T-cell (primary cell): ENCODE measurements around the gene BMF. TPM values are rescaled to one million over a fixed set of nuclear protein-coding genes. Genes with fewer than 3 reads are reported as not detected.
A peak's percentile ranks its signal among the peaks of the same experiment; 100 is the strongest.

Source experiments
- ATAC-seq, 4 experiments: fragments of 200-7000 bp in 3 of 4; fragments of 150-1000 bp in 1 of 4; cut with Tn5 transposase; replicated peaks in 1 of 4; 1 replicate in 3 of 4; 2 replicates in 1 of 4; pipeline ENCODE4 v1.10.0; 2021; ENCODE audit warnings: moderate library complexity in 3 of 4, mild to moderate bottlenecking in 2 of 4, moderate number of reproducible peaks in 1 of 4
- CTCF ChIA-PET, 2 donors: fragments of 300-600 bp; sonication (Branson Sonifier 250); formaldehyde crosslinking; loops; one replicate each; lab custom pipeline; 2022; ENCODE audit warnings: antibody characterized with exemption in 2 of 2; lab: Charles Lee
- POLR2A ChIA-PET, 2 donors: fragments of 300-600 bp; sonication (Branson Sonifier 250); formaldehyde crosslinking; loops; one replicate each; lab custom pipeline; 2022; ENCODE audit warnings: antibody characterized with exemption in 2 of 2; lab: Charles Lee
- DNase-seq, 35 experiments: peaks; one replicate each; pipeline versions ENCODE4 v3.0.0 to v3.0.0-alpha.2; 2013 to 2023
- H3K27ac ChIP-seq: one replicate; pipeline ENCODE4 v1.5.1; 2013; ENCODE audit warnings: low read length
- H3K27me3 ChIP-seq, 2 experiments: replicated peaks in 1 of 2; 1 replicate in 1 of 2; 2 replicates in 1 of 2; pipeline versions ENCODE4 v1.6.1 to v1.7.0; 2013; ENCODE audit warnings: low read length in 1 of 2, mixed read lengths in 1 of 2; ENCODE audit not compliant: control insufficient read depth in 2 of 2, insufficient read depth in 2 of 2; ENCODE audit errors: extremely low read depth in 1 of 2
- H3K36me3 ChIP-seq, 2 donors: 1 replicate in 1 of 2; 2 replicates in 1 of 2; pipeline versions ENCODE4 v1.6.1 to v1.7.0; 2013; ENCODE audit warnings: low read length in 1 of 2; ENCODE audit not compliant: control insufficient read depth in 2 of 2, insufficient read depth in 1 of 2; ENCODE audit errors: extremely low read depth in 1 of 2
- H3K4me1 ChIP-seq, 2 experiments: 1 replicate in 1 of 2; 2 replicates in 1 of 2; pipeline versions ENCODE4 v1.6.1 to v1.7.0; 2013; ENCODE audit warnings: low read length in 2 of 2, mixed read lengths in 1 of 2; ENCODE audit not compliant: insufficient read depth in 2 of 2, control insufficient read depth in 1 of 2; ENCODE audit errors: extremely low read depth in 1 of 2
- H3K4me3 ChIP-seq, 2 donors: 1 replicate in 1 of 2; 2 replicates in 1 of 2; pipeline versions ENCODE4 v1.5.1 to v1.7.0; 2013; ENCODE audit warnings: mild to moderate bottlenecking in 2 of 2, low read length in 1 of 2, moderate library complexity in 1 of 2; ENCODE audit not compliant: control insufficient read depth in 1 of 2; ENCODE audit errors: extremely low read depth in 1 of 2
- H3K9me3 ChIP-seq: 2 replicates; pipeline ENCODE4 v1.7.0; 2013
- H3K27ac Mint-ChIP-seq, 2 donors: one replicate each; pipeline ENCODE4 v1.8.0; 2020 to 2021; ENCODE audit warnings: mild to moderate bottlenecking in 2 of 2, mixed read lengths in 2 of 2
- H3K27me3 Mint-ChIP-seq, 2 donors: one replicate each; pipeline ENCODE4 v1.8.0; 2021 to 2022; ENCODE audit warnings: mixed read lengths in 2 of 2
- H3K36me3 Mint-ChIP-seq: one replicate; pipeline ENCODE4 v1.8.0; 2021; ENCODE audit warnings: mixed read lengths
- H3K4me1 Mint-ChIP-seq, 3 donors: one replicate each; pipeline ENCODE4 v1.8.0; 2020 to 2022; ENCODE audit warnings: mixed read lengths in 3 of 3, mild to moderate bottlenecking in 1 of 3
- H3K4me3 Mint-ChIP-seq, 3 donors: one replicate each; pipeline ENCODE4 v1.8.0; 2020 to 2022; ENCODE audit warnings: mild to moderate bottlenecking in 3 of 3, mixed read lengths in 3 of 3, moderate library complexity in 3 of 3
- H3K9me3 Mint-ChIP-seq, 3 donors: one replicate each; pipeline ENCODE4 v1.8.0; 2020 to 2022; ENCODE audit warnings: mixed read lengths in 3 of 3
- WGBS: methylation state at CpG from one replicate; pipeline ENCODE4 v1.1.5; 2013; ENCODE audit warnings: missing lambda C conversion rate; ENCODE audit not compliant: insufficient coverage; 5-methylcytosine and 5-hydroxymethylcytosine counted together
- total RNA-seq, 35 experiments: library from RNA in 6 of 35; stranded (reverse) in 6 of 35; fragments of 120-200 nt in 1 of 35; gene quantifications; one replicate each; pipeline versions ENCODE4 v1.2.1 to v1.2.4 and lab custom pipeline; 2013 to 2026

BMF gene
- total RNA-seq, 5 donors from 2014 or later (not counting 1 experiment from before 2014, with no cell fraction given), result 6.6 to 46.7 (median 42.4) TPM

GRCh38 chr15:40087068-40087810 is 21.4 kb downstream of the BMF start:
- DNase-seq, result no peak
- POLR2A ChIA-PET, result interaction anchor here in 1 of 2 donors (0.6 kb wide), 2 partner anchors 218 to 1496 kb away, joined by 3 to 6 read pairs; no protein-coding TSS in a partner anchor
- Histone ChIP-seq H3K4me1 (peaks cover 11 to 19% of the 10 kb centered on the region in 2 experiments), H3K27ac (no peak overlapping the region), H3K27me3 (peaks cover 0 to 37% of the 10 kb centered on the region in 2 experiments), H3K4me3 (no peak overlapping the region), H3K9me3 (no peaks in the 10 kb centered on the region), H3K36me3 (peaks cover 0 to 3% of the 10 kb centered on the region in 2 donors)
- Mint-ChIP-seq H3K4me3 (no peak overlapping the region), H3K27me3 (peaks cover 9 to 38% of the 10 kb centered on the region in 2 donors), H3K27ac (no peak overlapping the region), H3K9me3 (no peaks in the 10 kb centered on the region), H3K4me1 (peaks cover 5 to 14% (median 9%) of the 10 kb centered on the region in 3 donors), H3K36me3 (no peaks in the 10 kb centered on the region)
- WGBS, result 68% methylated on average over 3 of the region's 14 CpGs
- no peak for ATAC-seq
- CTCF ChIA-PET, result no interaction called here

GRCh38 chr15:40085266-40085665 is 23.4 kb downstream of the BMF start:
- ATAC-seq (no peak), DNase-seq (no peak)
- H3K9me3 Mint-ChIP-seq, result no peaks in the 10 kb centered on the region
- H3K27ac ChIP-seq, result no peak overlapping the region
- no peak overlapping the region for H3K27ac Mint-ChIP-seq
- no peaks in the 10 kb centered on the region for H3K36me3 Mint-ChIP-seq
- H3K36me3 ChIP-seq, result no peaks in the 10 kb centered on the region
- POLR2A ChIA-PET, result no interaction called here
- peaks cover 18 to 32% of the 10 kb centered on the region in 2 experiments for H3K4me1 ChIP-seq
- peaks cover 14 to 51% of the 10 kb centered on the region in 2 donors for H3K27me3 Mint-ChIP-seq
- H3K4me3 Mint-ChIP-seq, result no peak overlapping the region
- peaks cover 22 to 29% (median 26%) of the 10 kb centered on the region in 3 donors for H3K4me1 Mint-ChIP-seq
- 45% methylated on average over 7 of the region's 10 CpGs for WGBS
- CTCF ChIA-PET, result no interaction called here
- no peak overlapping the region for H3K4me3 ChIP-seq
- H3K27me3 ChIP-seq, result peaks cover 0 to 44% of the 10 kb centered on the region in 2 experiments
- no peaks in the 10 kb centered on the region for H3K9me3 ChIP-seq

GRCh38 chr15:40084650-40085049 is 24.0 kb downstream of the BMF start:
- H3K27me3 ChIP-seq, result peaks cover 0 to 44% of the 10 kb centered on the region in 2 experiments
- ChIA-PET CTCF (no interaction called here), POLR2A (interaction anchor here in 1 of 2 donors (0.5 kb wide), 1 partner anchor 17 kb away, joined by 5 read pairs; no protein-coding TSS in a partner anchor)
- H3K9me3 ChIP-seq, result no peaks in the 10 kb centered on the region
- no peak overlapping the region for H3K27ac ChIP-seq
- peaks cover 14 to 51% of the 10 kb centered on the region in 2 donors for H3K27me3 Mint-ChIP-seq
- H3K36me3 Mint-ChIP-seq, result no peaks in the 10 kb centered on the region
- no peak overlapping the region for H3K27ac Mint-ChIP-seq
- 98% methylated on average over 6 of the region's 9 CpGs for WGBS
- H3K4me3 Mint-ChIP-seq, result no peak overlapping the region
- no peak overlapping the region for H3K4me3 ChIP-seq
- no peaks in the 10 kb centered on the region for H3K9me3 Mint-ChIP-seq
- ATAC-seq (no peak), DNase-seq (no peak)
- H3K4me1 Mint-ChIP-seq, result peaks cover 22 to 29% (median 29%) of the 10 kb centered on the region in 3 donors
- H3K36me3 ChIP-seq, result no peaks in the 10 kb centered on the region
- H3K4me1 ChIP-seq, result peaks cover 18 to 32% of the 10 kb centered on the region in 2 experiments

- 67% methylated on average over 2 of the region's 12 CpGs for WGBS
- H3K36me3 Mint-ChIP-seq, result no peaks in the 10 kb centered on the region
- ChIA-PET CTCF (interaction anchor here in 1 of 2 donors (0.6 kb wide), 1 partner anchor 10 kb away, joined by 3 read pairs; no protein-coding TSS in a partner anchor), POLR2A (no interaction called here)
- ATAC-seq, result peak in 3 of 4 experiments; percentile 63 to 72 (median 63)
- peaks cover 22 to 29% (median 29%) of the 10 kb centered on the region in 3 donors for H3K4me1 Mint-ChIP-seq
- peaks cover 0 to 40% of the 10 kb centered on the region in 2 experiments for H3K27me3 ChIP-seq
- H3K4me3 Mint-ChIP-seq, result peak overlapping the region in 1 of 3 donors; percentile 74
- peaks cover 18 to 32% of the 10 kb centered on the region in 2 experiments for H3K4me1 ChIP-seq
- H3K9me3 Mint-ChIP-seq, result no peaks in the 10 kb centered on the region
- no peaks in the 10 kb centered on the region for H3K36me3 ChIP-seq
- no peak overlapping the region for H3K27ac Mint-ChIP-seq
- no peak overlapping the region for H3K27ac ChIP-seq
- peaks cover 14 to 50% of the 10 kb centered on the region in 2 donors for H3K27me3 Mint-ChIP-seq
- no peaks in the 10 kb centered on the region for H3K9me3 ChIP-seq
- peak overlapping the region in 1 of 2 donors; percentile 35 for H3K4me3 ChIP-seq
- no peak for DNase-seq
These were observed 26.3 kb downstream of the BMF start for GRCh38 chr15:40082195-40082883.

- Mint-ChIP-seq H3K36me3 (no peaks in the 10 kb centered on the region), H3K9me3 (no peaks in the 10 kb centered on the region), H3K27me3 (peaks cover 14 to 50% of the 10 kb centered on the region in 2 donors), H3K27ac (peak overlapping the region; percentile 28 to 54), H3K4me3 (peak overlapping the region; percentile 55 to 74 (median 59)), H3K4me1 (peaks cover 22 to 29% (median 29%) of the 10 kb centered on the region in 3 donors)
- Histone ChIP-seq H3K27ac (no peak overlapping the region), H3K27me3 (peaks cover 0 to 40% of the 10 kb centered on the region in 2 experiments), H3K36me3 (no peaks in the 10 kb centered on the region), H3K4me3 (peak overlapping the region in 1 of 2 donors; percentile 35), H3K9me3 (no peaks in the 10 kb centered on the region), H3K4me1 (peaks cover 18 to 32% of the 10 kb centered on the region in 2 experiments)
- ChIA-PET CTCF (interaction anchor here in 1 of 2 donors (0.6 kb wide), 1 partner anchor 9 kb away, joined by 3 read pairs; no protein-coding TSS in a partner anchor), POLR2A (no interaction called here)
- DNase-seq (no peak), ATAC-seq (peak; percentile 42 to 65 (median 54))
- WGBS, result 32% methylated on average over 10 of the region's 12 CpGs
These were observed 26.9 kb downstream of the BMF start for GRCh38 chr15:40081691-40082194.

- ATAC-seq, result no peak
These were observed 27.8 kb downstream of the BMF start for GRCh38 chr15:40080847-40081246.

More at GRCh38 chr15:40080847-40081246, 27.8 kb downstream of the BMF start:
- Histone ChIP-seq H3K4me3 (no peak overlapping the region), H3K36me3 (no peaks in the 10 kb centered on the region), H3K9me3 (no peaks in the 10 kb centered on the region), H3K27me3 (peaks cover 0 to 38% of the 10 kb centered on the region in 2 experiments), H3K27ac (no peak overlapping the region), H3K4me1 (peaks cover 18 to 32% of the 10 kb centered on the region in 2 experiments)
- Mint-ChIP-seq H3K9me3 (no peaks in the 10 kb centered on the region), H3K36me3 (no peaks in the 10 kb centered on the region), H3K4me3 (peak overlapping the region in 2 of 3 donors; percentile 32 to 74), H3K27me3 (peaks cover 14 to 47% of the 10 kb centered on the region in 2 donors), H3K4me1 (peaks cover 22 to 29% (median 29%) of the 10 kb centered on the region in 3 donors), H3K27ac (peak overlapping the region in 1 of 2 donors; percentile 30)
- ChIA-PET CTCF (no interaction called here), POLR2A (no interaction called here)
- 43% methylated on average over 4 of the region's 5 CpGs for WGBS
- no peak for DNase-seq
